Measurements from ENCODE around the gene SYTL5. TPM values are rescaled to one million over a fixed set of nuclear protein-coding genes. Genes with fewer than 3 reads are reported as not detected.

The SYTL5 gene
- total and polyA plus RNA-seq, 2 experiments from 2014 or later = not detected

- Histone ChIP-seq H3K79me2 (ENCODE audit: insufficient read depth) (no peaks in the 10 kb centered on the region), H3K9me3 (ENCODE audit: low read depth) (no peaks in the 10 kb centered on the region), H3K27me3 (replicated peaks; ENCODE audit: insufficient read depth) (no peaks in the 10 kb centered on the region), H3K4me1 (ENCODE audit: insufficient read depth) (no peaks in the 10 kb centered on the region), H3K36me3 (ENCODE audit: low read depth) (no peaks in the 10 kb centered on the region), H3F3A (ENCODE audit: insufficient read depth) (no peaks in the 10 kb centered on the region), H3K4me3 (no peak overlapping the region), H3K27ac (no peak overlapping the region), H3K9ac (no peak overlapping the region), H3K4me2 (ENCODE audit: unreplicated experiment) (no peak overlapping the region), H3K9me2 (ENCODE audit: insufficient read depth) (no peaks in the 10 kb centered on the region), H2AFZ (no peak overlapping the region), H4K20me1 (ENCODE audit: insufficient read depth) (no peaks in the 10 kb centered on the region)
- in situ Hi-C loops (cut with MboI) = no loop called here
- DNase-seq = no peak
- WGBS, 2 experiments (ENCODE audit: low coverage in 1 of 2, low lambda C conversion rate in 2 of 2, missing lambda C conversion rate in 2 of 2) = 97 to 98% methylated on average over 4 of the region's 4 CpGs
- TF ChIP-seq EZH2phosphoT487 (IDR thresholded peaks at IDR 0.05; ENCODE audit: insufficient read depth, low read depth) (no peak), EZH2 (IDR thresholded peaks at IDR 0.05; ENCODE audit: insufficient read depth, poor library complexity, severe bottlenecking) (no peak)
Measured at GRCh38 chrX:38150993-38151392, 144.6 kb downstream of the SYTL5 start.

- Histone ChIP-seq H3F3A (ENCODE audit: insufficient read depth) (no peaks in the 10 kb centered on the region), H3K27me3 (replicated peaks; ENCODE audit: insufficient read depth) (no peaks in the 10 kb centered on the region), H3K4me1 (ENCODE audit: insufficient read depth) (no peaks in the 10 kb centered on the region), H3K4me3 (no peak overlapping the region), H3K9me2 (ENCODE audit: insufficient read depth) (no peaks in the 10 kb centered on the region), H3K9ac (no peak overlapping the region), H3K36me3 (ENCODE audit: low read depth) (no peaks in the 10 kb centered on the region), H3K4me2 (ENCODE audit: unreplicated experiment) (no peak overlapping the region), H2AFZ (no peak overlapping the region), H4K20me1 (ENCODE audit: insufficient read depth) (no peaks in the 10 kb centered on the region), H3K27ac (no peak overlapping the region), H3K79me2 (ENCODE audit: insufficient read depth) (no peaks in the 10 kb centered on the region), H3K9me3 (ENCODE audit: low read depth) (no peaks in the 10 kb centered on the region)
- in situ Hi-C loops (cut with MboI) = no loop called here
- WGBS, 2 experiments (ENCODE audit: low coverage in 1 of 2, low lambda C conversion rate in 2 of 2, missing lambda C conversion rate in 2 of 2) = 65 to 71% methylated on average over 5 of the region's 5 CpGs
- TF ChIP-seq EZH2 (IDR thresholded peaks at IDR 0.05; ENCODE audit: insufficient read depth, poor library complexity, severe bottlenecking) = no peak
- TF ChIP-seq EZH2phosphoT487 (IDR thresholded peaks at IDR 0.05; ENCODE audit: insufficient read depth, low read depth) = no peak
- peak; percentile 4 for DNase-seq
Measured at GRCh38 chrX:38151441-38151840, 145.1 kb downstream of the SYTL5 start.

DNA sequence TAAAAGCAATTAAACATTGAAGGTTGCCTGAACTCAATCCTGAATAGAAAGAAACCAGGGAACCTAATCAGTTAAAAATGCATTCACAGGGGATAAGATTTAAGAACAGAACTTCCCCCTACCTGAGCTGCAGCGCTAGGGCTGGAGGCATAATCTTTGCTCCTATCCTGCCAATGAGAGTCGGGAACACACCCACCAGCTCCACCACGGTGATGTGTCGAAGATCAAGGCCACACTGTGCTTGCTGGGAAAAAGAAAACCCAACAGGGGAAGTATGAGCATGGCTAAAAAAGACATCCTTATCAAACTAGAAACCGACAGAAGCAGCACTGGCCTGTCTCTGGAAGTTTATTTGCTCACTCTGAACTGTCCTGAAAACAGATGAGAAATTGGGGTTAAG lies 148.0 kb downstream of the SYTL5 start:
- no peak overlapping the region for H3K27ac ChIP-seq
- H3F3A ChIP-seq (ENCODE audit: insufficient read depth) = no peaks in the 10 kb centered on the region
- H3K36me3 ChIP-seq (ENCODE audit: low read depth) = no peaks in the 10 kb centered on the region
- no peaks in the 10 kb centered on the region for H3K9me2 ChIP-seq (ENCODE audit: insufficient read depth)
- WGBS, 2 experiments (ENCODE audit: low coverage in 1 of 2, low lambda C conversion rate in 2 of 2, missing lambda C conversion rate in 2 of 2) = 96 to 97% methylated on average over 4 to 5 of the region's 5 CpGs
- no peaks in the 10 kb centered on the region for H3K79me2 ChIP-seq (ENCODE audit: insufficient read depth)
- no peak for TF ChIP-seq EZH2 (IDR thresholded peaks at IDR 0.05; ENCODE audit: insufficient read depth, poor library complexity, severe bottlenecking)
- TF ChIP-seq EZH2phosphoT487 (IDR thresholded peaks at IDR 0.05; ENCODE audit: insufficient read depth, low read depth) = no peak
- H3K4me3 ChIP-seq = no peak overlapping the region
- H3K4me1 ChIP-seq (ENCODE audit: insufficient read depth) = no peaks in the 10 kb centered on the region
- no peaks in the 10 kb centered on the region for H4K20me1 ChIP-seq (ENCODE audit: insufficient read depth)
- H2AFZ ChIP-seq = no peak overlapping the region
- H3K9me3 ChIP-seq (ENCODE audit: low read depth) = no peaks in the 10 kb centered on the region
- no peaks in the 10 kb centered on the region for H3K27me3 ChIP-seq (replicated peaks; ENCODE audit: insufficient read depth)
- in situ Hi-C loops (cut with MboI) = no loop called here
- no peak for DNase-seq
- no peak overlapping the region for H3K4me2 ChIP-seq (ENCODE audit: unreplicated experiment)
- no peak overlapping the region for H3K9ac ChIP-seq

DNA sequence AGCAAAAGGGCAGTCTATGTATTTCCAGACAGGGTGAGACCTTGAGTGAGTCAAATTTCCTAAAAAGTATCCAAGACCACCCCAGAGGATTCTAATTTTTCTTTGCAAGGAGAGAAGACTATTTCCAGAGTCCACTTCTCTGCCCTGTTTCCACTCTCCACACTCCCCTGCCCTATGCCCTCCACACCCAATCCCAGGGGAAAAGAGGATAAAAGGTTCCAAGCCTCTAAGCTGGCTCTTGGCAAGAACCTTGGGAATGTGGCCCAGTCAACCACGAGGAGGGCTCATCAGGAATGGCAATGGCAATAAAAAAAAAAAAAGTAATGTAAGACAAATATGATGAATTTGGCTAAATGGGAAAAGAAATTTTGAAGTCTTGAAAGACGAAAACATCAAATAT lies 148.5 kb downstream of the SYTL5 start:
- Histone ChIP-seq H3K27me3 (replicated peaks; ENCODE audit: insufficient read depth) (no peaks in the 10 kb centered on the region), H2AFZ (no peak overlapping the region), H3K4me1 (ENCODE audit: insufficient read depth) (no peaks in the 10 kb centered on the region), H3K4me2 (ENCODE audit: unreplicated experiment) (no peak overlapping the region), H3F3A (ENCODE audit: insufficient read depth) (no peaks in the 10 kb centered on the region), H4K20me1 (ENCODE audit: insufficient read depth) (no peaks in the 10 kb centered on the region), H3K9me2 (ENCODE audit: insufficient read depth) (no peaks in the 10 kb centered on the region), H3K27ac (no peak overlapping the region), H3K9ac (no peak overlapping the region), H3K36me3 (ENCODE audit: low read depth) (no peaks in the 10 kb centered on the region), H3K4me3 (no peak overlapping the region), H3K9me3 (ENCODE audit: low read depth) (no peaks in the 10 kb centered on the region), H3K79me2 (ENCODE audit: insufficient read depth) (no peaks in the 10 kb centered on the region)
- TF ChIP-seq EZH2 (IDR thresholded peaks at IDR 0.05; ENCODE audit: insufficient read depth, poor library complexity, severe bottlenecking) = no peak
- no peak for TF ChIP-seq EZH2phosphoT487 (IDR thresholded peaks at IDR 0.05; ENCODE audit: insufficient read depth, low read depth)
- in situ Hi-C loops (cut with MboI) = no loop called here
- DNase-seq = peak; percentile 24
- WGBS, 2 experiments (ENCODE audit: low coverage in 1 of 2, low lambda C conversion rate in 2 of 2, missing lambda C conversion rate in 2 of 2) = 35 to 46% methylated on average over 2 of the region's 2 CpGs

- no peak overlapping the region for H3K27ac ChIP-seq
- no peaks in the 10 kb centered on the region for H3K9me3 ChIP-seq (ENCODE audit: low read depth)
- H3K79me2 ChIP-seq (ENCODE audit: insufficient read depth) = no peaks in the 10 kb centered on the region
- H3K4me2 ChIP-seq (ENCODE audit: unreplicated experiment) = no peak overlapping the region
- H3K36me3 ChIP-seq (ENCODE audit: low read depth) = no peaks in the 10 kb centered on the region
- 95 to 97% methylated on average over 7 of the region's 7 CpGs for WGBS, 2 experiments (ENCODE audit: low coverage in 1 of 2, low lambda C conversion rate in 2 of 2, missing lambda C conversion rate in 2 of 2)
- in situ Hi-C loops (cut with MboI) = no loop called here
- H4K20me1 ChIP-seq (ENCODE audit: insufficient read depth) = no peaks in the 10 kb centered on the region
- H3K9ac ChIP-seq = no peak overlapping the region
- no peaks in the 10 kb centered on the region for H3K9me2 ChIP-seq (ENCODE audit: insufficient read depth)
- H3K27me3 ChIP-seq (replicated peaks; ENCODE audit: insufficient read depth) = no peaks in the 10 kb centered on the region
- H3K4me3 ChIP-seq = no peak overlapping the region
- DNase-seq = no peak
- no peak overlapping the region for H2AFZ ChIP-seq
- no peaks in the 10 kb centered on the region for H3F3A ChIP-seq (ENCODE audit: insufficient read depth)
- no peaks in the 10 kb centered on the region for H3K4me1 ChIP-seq (ENCODE audit: insufficient read depth)
- TF ChIP-seq EZH2phosphoT487 (IDR thresholded peaks at IDR 0.05; ENCODE audit: insufficient read depth, low read depth) = no peak
- no peak for TF ChIP-seq EZH2 (IDR thresholded peaks at IDR 0.05; ENCODE audit: insufficient read depth, poor library complexity, severe bottlenecking)
Measured at GRCh38 chrX:38156838-38157237, 150.5 kb downstream of the SYTL5 start.

Measured in GM23248 (cell line).